SK-N-SH (cell line): ENCODE measurements around the gene RPL26. TPM values are rescaled to one million over a fixed set of nuclear protein-coding genes. Genes with fewer than 3 reads are reported as not detected.

Source experiments
- CTCF ChIA-PET: fragments of 300-600, 350-600 bp; formaldehyde crosslinking; extraction: SDS; loops from one replicate; lab custom pipeline; 2021; lab: Yijun Ruan, JAX
- POLR2A ChIA-PET: fragments of 350-600 bp; sonication (Branson Sonifier 250); formaldehyde crosslinking; extraction: SDS; loops from one replicate; lab custom pipeline; 2020; ENCODE audit warnings: antibody characterized with exemption, inconsistent platforms; lab: Yijun Ruan, JAX
- DNase-seq: peaks from one replicate; pipeline ENCODE4 v3.0.0; 2012
- H2AFZ ChIP-seq: fragments of 200-600 bp; sonication (generic); 2 replicates; pipeline ENCODE4 v1.8.1; 2016; ENCODE audit warnings: antibody characterized with exemption, mild to moderate bottlenecking, low read depth
- H3F3A ChIP-seq: fragments of 200-600 bp; sonication (generic); replicated peaks from 2 replicates; pipeline ENCODE3; 2016; ENCODE audit warnings: antibody characterized with exemption, mild to moderate bottlenecking; ENCODE audit not compliant: insufficient read depth
- H3K27ac ChIP-seq, 2 experiments: fragments of 200-500 bp in 1 of 2; fragments of 200-600 bp in 1 of 2; sonication (Bioruptor generic) in 1 of 2; sonication (generic), shearing (Covaris generic) in 1 of 2; 2 replicates each; pipeline versions ENCODE4 v1.5.1 to v1.6.1; 2014 to 2016; ENCODE audit warnings: low read depth in 2 of 2, inconsistent platforms in 1 of 2, low read length in 1 of 2, mild to moderate bottlenecking in 1 of 2, mixed read lengths in 1 of 2
- H3K27me3 ChIP-seq: fragments of 200-600 bp; sonication (generic), shearing (Covaris generic); 2 replicates; pipeline ENCODE4 v1.6.1; 2016; ENCODE audit warnings: mixed run types; ENCODE audit not compliant: insufficient read depth
- H3K36me3 ChIP-seq, 2 experiments: fragments of 200-500 bp in 1 of 2; fragments of 200-600 bp in 1 of 2; sonication (Bioruptor generic) in 1 of 2; sonication (generic) in 1 of 2; replicated peaks in 1 of 2; 2 replicates each; pipeline versions ENCODE3 to v1.5.1; 2014 to 2016; ENCODE audit warnings: low read length in 1 of 2, mild to moderate bottlenecking in 1 of 2; ENCODE audit not compliant: insufficient read depth in 2 of 2, control insufficient read depth in 1 of 2
- H3K4me1 ChIP-seq, 2 experiments: fragments of 200-500 bp in 1 of 2; fragments of 200-600 bp in 1 of 2; sonication (Bioruptor generic) in 1 of 2; sonication (generic), shearing (Covaris generic) in 1 of 2; 2 replicates each; pipeline versions ENCODE4 v1.5.1 to v1.6.1; 2014 to 2016; ENCODE audit warnings: low read depth in 1 of 2, low read length in 1 of 2, mixed run types in 1 of 2; ENCODE audit not compliant: insufficient read depth in 2 of 2, control insufficient read depth in 1 of 2
- H3K4me2 ChIP-seq: fragments of 200-600 bp; sonication (generic), shearing (Covaris generic); 2 replicates; pipeline ENCODE4 v1.6.1; 2017; ENCODE audit warnings: mixed run types
- H3K4me3 ChIP-seq, 2 experiments: fragments of 200-500 bp in 1 of 2; fragments of 200-600 bp in 1 of 2; sonication (Bioruptor generic) in 1 of 2; sonication (generic), shearing (Covaris generic) in 1 of 2; 2 replicates each; pipeline versions ENCODE4 v1.5.1 to v1.8.1; 2014 to 2016; ENCODE audit warnings: low read depth in 2 of 2, inconsistent platforms in 1 of 2, low read length in 1 of 2, mild to moderate bottlenecking in 1 of 2, mixed read lengths in 1 of 2, moderate library complexity in 1 of 2
- H3K79me2 ChIP-seq: fragments of 200-600 bp; sonication (generic); 2 replicates; pipeline ENCODE4 v1.8.1; 2017; ENCODE audit warnings: mild to moderate bottlenecking; ENCODE audit not compliant: insufficient read depth
- H3K9ac ChIP-seq: fragments of 200-600 bp; sonication (generic); 2 replicates; pipeline ENCODE4 v1.6.1; 2017; ENCODE audit warnings: mixed run types
- H3K9me2 ChIP-seq: fragments of 200-600 bp; sonication (generic); 2 replicates; pipeline ENCODE4 v1.6.1; 2017; ENCODE audit warnings: mixed run types
- H3K9me3 ChIP-seq: fragments of 200-600 bp; sonication (generic); 2 replicates; pipeline ENCODE4 v1.6.1; 2017; ENCODE audit warnings: mixed run types, mild to moderate bottlenecking, moderate library complexity
- H4K20me1 ChIP-seq: fragments of 200-600 bp; sonication (generic); 2 replicates; pipeline ENCODE4 v1.6.1; 2017; ENCODE audit warnings: mild to moderate bottlenecking, mixed run types; ENCODE audit not compliant: insufficient read depth
- ELF1 ChIP-seq: IDR thresholded peaks from 2 replicates; pipeline ENCODE4 v1.4.0; 2012
- EP300 ChIP-seq, 2 experiments: IDR thresholded peaks; 2 replicates each; pipeline versions ENCODE4 v1.4.0 to v1.6.1; 2012; ENCODE audit warnings: borderline replicate concordance in 1 of 2, low read depth in 1 of 2, low read length in 1 of 2
- EZH2phosphoT487 ChIP-seq: fragments of 200-600 bp; sonication (generic); IDR thresholded peaks from 2 replicates; pipeline ENCODE4 v1.6.1; 2017; ENCODE audit warnings: low read depth, mixed run types, mild to moderate bottlenecking, antibody characterized with exemption, moderate library complexity, borderline replicate concordance
- GATA2 ChIP-seq: sonication (generic); formaldehyde crosslinking; IDR thresholded peaks from 2 replicates; pipeline ENCODE4 v1.5.0; 2020; ENCODE audit warnings: mild to moderate bottlenecking, missing genetic modification reagents
- JUND ChIP-seq: IDR thresholded peaks from 2 replicates; pipeline ENCODE4 v1.4.0; 2012
- PBX3 ChIP-seq: IDR thresholded peaks from 2 replicates; pipeline ENCODE4; 2012
- SMC3 ChIP-seq: IDR thresholded peaks from 2 replicates; pipeline ENCODE4 v1.6.1; 2012; ENCODE audit warnings: low read depth, low read length, improper control_type of control experiment
- YY1 ChIP-seq: IDR thresholded peaks from 2 replicates; pipeline ENCODE4 v1.4.0; 2012; ENCODE audit warnings: low read depth, mild to moderate bottlenecking
- ZBTB33 ChIP-seq: IDR thresholded peaks from 2 replicates; pipeline ENCODE4 v1.4.0; 2012; ENCODE audit warnings: low read depth, borderline replicate concordance
- WGBS: methylation state at CpG from one replicate; pipeline ENCODE4 v1.1.6; 2017; ENCODE audit warnings: low lambda C conversion rate; 5-methylcytosine and 5-hydroxymethylcytosine counted together
- polyA plus RNA-seq, 3 experiments: library from polyadenylated mRNA; depleted of rRNA; stranded (reverse); fragments of >200 nt; gene quantifications; 2 replicates each; pipeline ENCODE4 v1.2.3, GENCODE V29; 2012

RPL26 gene
- polyA plus RNA-seq, 1 of the 3 experiments (the other 2 are of a cell fraction) = 4,770 TPM

- no peak for DNase-seq
- Histone ChIP-seq H3K9me3 (no peaks in the 10 kb centered on the region), H3K9me2 (no peaks in the 10 kb centered on the region), H3K4me3 (no peak overlapping the region), H3K36me3 (peaks cover 0 to 3% of the 10 kb centered on the region in 2 experiments), H3K4me2 (no peak overlapping the region), H3K9ac (no peak overlapping the region), H4K20me1 (no peaks in the 10 kb centered on the region), H2AFZ (no peak overlapping the region), H3K27ac (no peak overlapping the region), H3F3A (peaks cover 3% of the 10 kb centered on the region), H3K4me1 (peaks cover 0 to 5% of the 10 kb centered on the region in 2 experiments; a peak in 2 of 4 replicates), H3K79me2 (no peaks in the 10 kb centered on the region), H3K27me3 (no peaks in the 10 kb centered on the region)
- WGBS = 80% methylated on average over 3 of the region's 3 CpGs
- ChIA-PET POLR2A (no interaction called here), CTCF (interaction anchor here (0.8 to 1.5 kb wide), 2 partner anchors 12 to 22 kb away, joined by 3 to 4 read pairs; no protein-coding TSS in a partner anchor)
- TF ChIP-seq YY1 = no peak
- TF ChIP-seq ZBTB33 = no peak
These were observed 22.2 kb downstream of the RPL26 start for GRCh38 chr17:8360751-8361150.

GRCh38 chr17:8360260-8360659 is 22.7 kb downstream of the RPL26 start:
- H3K4me1 ChIP-seq = no peaks in the 10 kb centered on the region; a peak in 1 of 4 replicates
- H3K9ac ChIP-seq = no peak overlapping the region
- no peak overlapping the region for H3K4me2 ChIP-seq
- 53% methylated on average over 3 of the region's 3 CpGs for WGBS
- no peaks in the 10 kb centered on the region for H3K27me3 ChIP-seq
- no peaks in the 10 kb centered on the region for H3K79me2 ChIP-seq
- H3K9me2 ChIP-seq = no peaks in the 10 kb centered on the region
- peaks cover 0 to 3% of the 10 kb centered on the region in 2 experiments for H3K36me3 ChIP-seq
- H3F3A ChIP-seq = no peaks in the 10 kb centered on the region
- DNase-seq = no peak
- no peak for TF ChIP-seq JUND
- TF ChIP-seq EP300 (IDR thresholded peaks at IDR 0.05; ENCODE audit: borderline replicate concordance in 1 of 2, low read depth in 1 of 2, low read length in 1 of 2) = no peak
- no peak for TF ChIP-seq ZBTB33
- no peak for TF ChIP-seq PBX3
- no peak for TF ChIP-seq EZH2phosphoT487
- no peak for TF ChIP-seq GATA2
- no peak for TF ChIP-seq ELF1
- TF ChIP-seq SMC3 = no peak
- TF ChIP-seq YY1 = no peak
- H3K9me3 ChIP-seq = no peaks in the 10 kb centered on the region
- H4K20me1 ChIP-seq = no peaks in the 10 kb centered on the region
- H3K27ac ChIP-seq = no peak overlapping the region
- H2AFZ ChIP-seq = no peak overlapping the region
- ChIA-PET CTCF (interaction anchor here (0.8 to 1.5 kb wide), 2 partner anchors 11 to 22 kb away, joined by 3 to 4 read pairs; no protein-coding TSS in a partner anchor), POLR2A (no interaction called here)
- H3K4me3 ChIP-seq = no peak overlapping the region
